ENCODE data around the gene PCSK2. TPM values are rescaled to one million over a fixed set of nuclear protein-coding genes. Genes with fewer than 3 reads are reported as not detected.

The PCSK2 gene
- polyA plus RNA-seq, 2 of the 4 experiments (the other 2 are of a cell fraction): 0.01 TPM; not detected in 1

- DNase-seq (ENCODE audit: low read depth in 1 of 2, low spot score in 1 of 2) (no peak), FAIRE-seq (no peak), ATAC-seq (peak; percentile 22 to 41; a peak in 5 of 6 replicates)
- ChIA-PET POLR2A (no interaction called here), CTCF (interaction anchor here (0.9 to 4.9 kb wide), 3 partner anchors 13 to 687 kb away, joined by 3 to 30 read pairs (median 3); no protein-coding TSS in a partner anchor)
- Histone ChIP-seq H3K4me3 (no peak overlapping the region), H3K4me1 (no peaks in the 10 kb centered on the region), H3K4me2 (no peak overlapping the region), H3K27ac (no peak overlapping the region), H3K9me3 (no peaks in the 10 kb centered on the region)
- 62% methylated on average over 11 of the region's 11 CpGs for WGBS (ENCODE audit: missing lambda C conversion rate)
- no peak for TF ChIP-seq EHF (CRISPR knock-in tag; IDR thresholded peaks at IDR 0.05)
- no peak for TF ChIP-seq NFE2L2 (conservative IDR thresholded peaks at IDR 0.05; ENCODE audit: low read length)
- no peak for TF ChIP-seq FOXS1 (CRISPR knock-in tag; IDR thresholded peaks at IDR 0.05)
- no peak for TF ChIP-seq KDM5A (IDR thresholded peaks at IDR 0.05)
- no peak for TF ChIP-seq PBX3 (IDR thresholded peaks at IDR 0.05)
- no peak for TF ChIP-seq ZNF302 (CRISPR knock-in tag; IDR thresholded peaks at IDR 0.05)
- TF ChIP-seq CTCF (IDR thresholded peaks at IDR 0.05): no peak
- no peak for TF ChIP-seq MYC (IDR thresholded peaks at IDR 0.05; ENCODE audit: borderline replicate concordance, low read length)
- no peak for TF ChIP-seq SREBF2 (IDR thresholded peaks at IDR 0.05)
- no peak for TF ChIP-seq TFCP2L1 (CRISPR knock-in tag; IDR thresholded peaks at IDR 0.05)
- no peak for TF ChIP-seq FOSL2 (IDR thresholded peaks at IDR 0.05)
- no peak for TF ChIP-seq FOSL2 (CRISPR knock-in tag; IDR thresholded peaks at IDR 0.05)
- TF ChIP-seq CHD2 (IDR thresholded peaks at IDR 0.05; ENCODE audit: low read length, partially characterized antibody): no peak
- no peak for TF ChIP-seq MAX (IDR thresholded peaks at IDR 0.05)
These were observed 264.2 kb downstream of the PCSK2 start for GRCh38 chr20:17491041-17491440.

DNA sequence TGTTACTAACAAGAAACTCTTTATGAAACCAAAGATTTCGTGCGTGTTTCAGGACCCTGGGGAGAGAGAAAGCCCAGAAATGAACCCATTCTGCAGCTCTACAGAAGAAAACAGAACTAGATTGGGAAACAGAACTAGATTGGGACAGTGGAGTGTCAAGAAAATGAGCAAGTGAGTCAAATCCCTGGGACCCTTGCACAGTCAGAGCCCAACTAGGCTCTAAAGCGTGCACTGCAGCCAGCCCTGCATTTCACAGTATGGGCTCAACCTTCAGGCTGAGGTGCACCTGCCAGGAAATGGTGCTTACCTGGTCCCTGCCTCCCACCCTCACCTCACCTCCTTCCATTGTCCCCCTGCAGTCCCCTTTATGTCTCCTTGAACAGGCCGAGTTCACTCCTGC lies 264.6 kb downstream of the PCSK2 start:
- no peak overlapping the region for H3K27ac ChIP-seq
- no peak; a peak in 1 of 6 replicates for ATAC-seq
- no peaks in the 10 kb centered on the region for H3K4me1 ChIP-seq
- WGBS (ENCODE audit: missing lambda C conversion rate): 51% methylated on average over 4 of the region's 4 CpGs
- DNase-seq (ENCODE audit: low read depth in 1 of 2, low spot score in 1 of 2): no peak
- ChIA-PET CTCF (interaction anchor here (0.9 to 4.9 kb wide), 3 partner anchors 13 to 688 kb away, joined by 3 to 30 read pairs (median 3); no protein-coding TSS in a partner anchor), POLR2A (no interaction called here)
- TF ChIP-seq EHF (CRISPR knock-in tag; IDR thresholded peaks at IDR 0.05): no peak
- TF ChIP-seq E2F6 (IDR thresholded peaks at IDR 0.05; ENCODE audit: borderline replicate concordance, low read depth): no peak
- no peak for TF ChIP-seq JUN (IDR thresholded peaks at IDR 0.05)
- no peak for TF ChIP-seq CBX2 (IDR thresholded peaks at IDR 0.05; ENCODE audit: borderline replicate concordance, low read depth)
- TF ChIP-seq NR3C1 (IDR thresholded peaks at IDR 0.05): no peak
- TF ChIP-seq FOSL2 (IDR thresholded peaks at IDR 0.05): no peak
- no peak for TF ChIP-seq FOSL2 (CRISPR knock-in tag; IDR thresholded peaks at IDR 0.05)
- no peak for TF ChIP-seq HEYL (CRISPR knock-in tag; IDR thresholded peaks at IDR 0.05)
- H3K4me2 ChIP-seq: no peak overlapping the region
- H3K9me3 ChIP-seq: no peaks in the 10 kb centered on the region
- no peak for FAIRE-seq
- no peak overlapping the region for H3K4me3 ChIP-seq

DNA sequence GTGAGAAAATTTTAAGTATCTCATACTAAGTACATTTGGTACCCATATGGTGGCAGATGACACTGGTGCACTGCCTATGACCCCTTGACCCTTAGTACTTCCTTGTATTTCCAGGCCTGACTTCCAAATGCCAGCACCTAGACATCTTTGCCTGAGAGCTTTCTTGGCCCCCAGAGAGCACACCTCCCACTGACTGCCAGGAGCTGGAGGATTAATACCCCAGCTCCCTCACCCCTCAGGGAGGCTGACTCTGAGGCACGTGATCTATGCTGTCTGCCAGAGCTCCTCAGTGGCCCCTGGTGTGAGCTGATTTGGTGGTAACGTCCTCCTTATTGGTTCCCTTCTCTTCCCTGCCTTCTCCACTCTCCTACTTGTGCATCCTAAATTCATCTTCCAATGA lies 266.3 kb downstream of the PCSK2 start:
- no peak for DNase-seq (ENCODE audit: low read depth in 1 of 2, low spot score in 1 of 2)
- no peaks in the 10 kb centered on the region for H3K4me1 ChIP-seq
- no peak overlapping the region for H3K4me2 ChIP-seq
- H3K4me3 ChIP-seq: no peak overlapping the region
- no peak overlapping the region for H3K27ac ChIP-seq
- FAIRE-seq: no peak
- 33% methylated on average over 2 of the region's 2 CpGs for WGBS (ENCODE audit: missing lambda C conversion rate)
- H3K9me3 ChIP-seq: no peaks in the 10 kb centered on the region
- ChIA-PET POLR2A (no interaction called here), CTCF (interaction anchor here (0.6 to 4.9 kb wide), 4 partner anchors 11 to 689 kb away, joined by 3 to 30 read pairs (median 3); no protein-coding TSS in a partner anchor)
- ATAC-seq: no peak
- TF ChIP-seq PBX3 (IDR thresholded peaks at IDR 0.05): no peak
- no peak for TF ChIP-seq MYC (IDR thresholded peaks at IDR 0.05; ENCODE audit: borderline replicate concordance, low read length)
- no peak for TF ChIP-seq ZNF302 (CRISPR knock-in tag; IDR thresholded peaks at IDR 0.05)
- no peak for TF ChIP-seq ZFP36 (IDR thresholded peaks at IDR 0.05; ENCODE audit: borderline replicate concordance, partially characterized antibody)

All from A549 (cell line).